HG03460 (cell line): ENCODE measurements around the gene GOLGA1.
"Not testable (repeated sequence)": the region's sequence is repeated elsewhere in the genome, so short reads cannot be mapped to it uniquely, and the experiment has no call there.

ENCODE experiments used
- ATAC-seq: cut with Tn5 transposase; IDR thresholded peaks from one replicate; pipeline ENCODE4 v1.9.1; 2021; ENCODE audit not compliant: unreplicated experiment

GOLGA1 gene

GRCh38 chr9:124941679-124942561 lies 1.0 kb upstream of the GOLGA1 start:
- peak; percentile 37 for ATAC-seq

DNA sequence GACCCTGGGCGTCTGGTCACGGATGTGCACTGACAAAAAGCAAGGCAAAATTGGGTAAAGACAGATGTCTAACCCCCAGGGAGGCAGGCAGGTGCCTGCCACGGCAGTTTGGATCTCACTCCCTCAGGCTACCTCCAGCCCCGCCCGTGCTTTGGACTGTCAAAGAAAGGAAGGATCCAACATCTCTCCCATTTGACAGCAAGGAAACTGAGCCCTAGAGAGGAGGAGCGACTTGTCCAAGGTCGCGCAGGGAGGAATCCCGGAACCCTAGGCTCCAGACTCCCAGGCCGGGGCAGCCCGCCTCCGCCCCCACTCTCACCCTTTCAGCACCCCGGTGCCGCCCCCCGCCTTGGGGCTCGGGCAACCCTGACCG lies 376 bp downstream of the GOLGA1 start:
- peak; percentile 40 for ATAC-seq

DNA sequence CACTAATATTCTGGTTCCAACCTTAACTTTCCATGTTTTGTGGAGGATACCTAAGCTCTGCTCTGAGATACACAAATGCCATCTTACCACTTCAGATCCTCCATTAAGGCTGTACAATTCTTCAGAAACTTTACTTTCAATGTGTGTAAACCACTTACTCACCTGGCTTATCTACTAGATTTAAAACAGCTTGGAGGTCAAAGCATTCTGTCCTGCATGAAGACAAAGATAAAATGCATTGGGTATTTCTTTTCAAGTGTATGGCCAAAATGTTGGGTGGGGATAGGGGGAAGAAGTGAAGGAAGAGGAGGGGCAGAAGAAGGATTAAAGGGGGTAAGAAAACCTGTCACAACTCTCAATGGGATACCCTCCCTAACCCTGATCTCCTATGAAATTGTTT lies 939 bp downstream of the GOLGA1 start:
- ATAC-seq, result no peak

- ATAC-seq, result no peak
Observed at GRCh38 chr9:124934290-124934689, 6.6 kb downstream of the GOLGA1 start.

DNA sequence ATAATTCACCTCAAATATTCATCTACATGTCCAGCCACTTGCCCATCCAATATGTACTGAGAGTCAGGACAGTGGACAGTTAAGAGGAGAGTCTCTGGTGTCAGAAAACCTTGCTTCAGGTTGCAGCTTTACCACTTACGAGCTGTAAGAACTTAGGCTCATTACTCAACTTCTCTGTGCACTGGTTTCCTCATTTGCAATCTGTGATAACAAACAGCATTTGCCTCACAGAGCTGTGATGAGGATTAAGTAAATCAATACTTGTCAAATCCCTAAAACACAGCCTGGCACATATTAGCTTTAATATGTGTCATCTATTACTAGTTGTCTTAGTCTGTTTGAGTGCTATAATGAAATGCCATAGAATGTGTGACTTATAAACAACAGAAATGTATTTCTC lies 8.6 kb downstream of the GOLGA1 start:
- no peak for ATAC-seq

GRCh38 chr9:124929464-124929863 lies 11.4 kb downstream of the GOLGA1 start:
- ATAC-seq, result no peak

- no peak for ATAC-seq
Observed at GRCh38 chr9:124928116-124928515, 12.8 kb downstream of the GOLGA1 start.

DNA sequence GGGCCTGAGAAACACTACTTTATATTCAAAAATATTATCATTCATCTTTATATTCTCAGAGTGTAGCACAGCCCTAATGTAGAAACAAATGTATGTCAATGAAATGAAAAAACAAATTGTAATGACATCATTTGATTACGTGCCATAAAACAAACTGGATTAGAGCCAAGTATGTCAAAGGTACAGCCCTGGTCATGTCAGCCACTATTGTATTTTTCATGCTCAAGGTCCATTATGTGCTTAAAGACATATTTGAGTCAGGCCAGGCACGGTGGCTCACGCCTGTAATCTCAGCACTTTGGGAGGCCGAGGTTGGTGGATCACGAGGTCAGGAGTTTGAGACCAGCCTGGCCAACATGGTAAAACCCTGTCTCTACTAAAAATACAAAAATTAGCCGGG lies 20.5 kb downstream of the GOLGA1 start:
- ATAC-seq, result not testable (repeated sequence)

DNA sequence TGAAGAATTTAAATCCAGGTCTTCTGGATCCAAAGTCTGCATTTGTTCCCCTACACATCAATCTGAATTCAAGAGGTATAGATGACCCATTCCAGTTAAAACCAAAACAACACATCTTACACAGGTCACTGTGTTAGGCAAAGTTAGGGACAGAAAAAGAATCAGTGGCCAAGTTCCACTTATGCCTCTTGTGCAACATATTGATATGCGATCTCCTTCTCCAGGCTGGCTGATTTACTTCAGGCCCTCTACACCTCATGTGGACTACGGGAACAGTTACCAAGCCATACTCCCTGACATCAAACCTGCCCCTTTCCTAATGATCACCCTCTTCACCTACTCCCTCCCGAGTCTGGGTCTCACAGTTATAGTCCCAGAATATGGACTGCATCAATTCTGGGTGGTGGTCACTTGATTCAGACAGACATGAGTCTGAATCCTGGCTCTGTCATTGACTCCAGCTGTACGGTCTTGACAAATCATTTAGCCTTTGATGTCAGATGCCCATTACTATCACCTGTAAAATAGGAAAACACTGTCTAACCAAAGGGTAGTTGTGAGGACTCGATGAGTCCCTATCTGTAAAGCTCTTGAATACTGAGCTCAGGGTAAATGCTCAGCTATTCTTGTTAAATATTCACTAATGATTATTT lies 26.0 kb downstream of the GOLGA1 start:
- ATAC-seq, result no peak

DNA sequence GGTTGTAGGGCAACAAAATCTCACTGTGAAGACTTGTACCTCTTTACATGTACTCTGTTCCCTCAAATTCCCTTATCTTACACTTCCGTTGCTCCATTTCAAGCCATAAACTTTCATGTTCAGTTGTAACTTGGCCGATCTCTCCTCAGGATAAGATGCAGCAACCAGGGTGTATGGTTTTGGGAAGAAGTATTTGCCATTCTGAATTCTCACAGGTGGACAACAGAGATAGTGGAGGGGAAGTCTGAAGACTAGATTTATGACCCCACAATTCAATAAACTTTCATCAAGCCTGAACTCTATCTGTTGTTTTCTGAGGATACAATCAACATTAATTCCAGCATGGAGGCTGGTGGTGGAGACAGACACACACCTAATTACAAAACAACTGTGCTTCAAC lies 27.5 kb downstream of the GOLGA1 start:
- ATAC-seq, result no peak

DNA sequence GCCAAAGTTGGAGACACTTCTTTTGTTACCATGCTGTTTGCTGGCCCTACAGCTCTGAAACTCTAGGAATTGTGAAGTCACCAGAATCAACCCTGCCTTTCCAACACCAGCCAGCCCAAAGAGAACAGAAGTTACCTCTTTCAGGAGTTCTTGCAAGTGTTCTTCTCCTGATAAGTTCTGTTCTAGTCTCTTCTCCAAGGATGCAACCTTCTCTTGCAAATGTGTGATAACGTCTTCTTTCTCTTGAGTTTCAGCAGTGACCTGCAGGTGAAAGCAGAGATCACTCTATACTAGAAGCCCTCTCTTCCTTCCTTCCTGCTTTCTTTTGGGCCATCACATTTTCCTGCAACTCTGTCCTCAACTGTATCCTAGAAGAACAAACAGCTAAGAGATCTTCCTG lies 29.1 kb downstream of the GOLGA1 start:
- no peak for ATAC-seq

DNA sequence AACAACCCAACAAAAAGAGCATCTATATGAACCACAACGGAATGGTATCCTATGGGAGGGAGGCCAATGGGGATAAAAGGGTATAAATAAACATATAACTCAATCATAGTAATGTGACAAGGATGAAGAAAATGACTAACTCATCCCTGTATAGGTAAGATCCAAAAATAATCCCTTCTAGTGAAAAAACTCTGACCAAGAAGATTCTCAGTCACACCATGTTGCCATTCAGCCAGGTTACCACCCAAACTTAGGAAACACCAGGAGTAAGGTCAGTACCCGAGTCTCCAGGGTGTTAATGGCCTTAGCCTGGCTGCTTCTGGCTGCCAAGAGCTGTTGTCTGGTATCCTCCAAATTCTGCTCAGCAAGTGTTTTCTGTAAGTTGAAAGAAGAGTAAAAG lies 32.8 kb downstream of the GOLGA1 start:
- no peak for ATAC-seq

DNA sequence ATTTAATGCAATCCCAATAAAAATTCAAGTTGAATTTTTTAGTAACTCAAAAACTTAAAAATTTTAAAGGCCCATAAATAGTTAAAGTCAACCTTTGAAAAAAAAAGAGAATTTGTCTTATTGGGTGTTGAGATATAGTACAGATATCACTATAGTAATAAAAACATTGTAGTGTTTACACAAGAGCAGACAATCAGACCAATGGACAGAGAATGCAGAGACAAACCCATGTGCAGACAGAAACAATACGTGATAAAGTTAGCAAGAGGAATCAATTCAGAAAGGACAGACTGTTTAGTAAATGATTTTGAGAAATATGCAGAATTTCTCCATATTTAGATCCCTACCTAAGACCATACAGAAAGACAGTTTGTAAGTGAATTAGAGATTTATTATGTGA lies 33.9 kb downstream of the GOLGA1 start:
- no peak for ATAC-seq

DNA sequence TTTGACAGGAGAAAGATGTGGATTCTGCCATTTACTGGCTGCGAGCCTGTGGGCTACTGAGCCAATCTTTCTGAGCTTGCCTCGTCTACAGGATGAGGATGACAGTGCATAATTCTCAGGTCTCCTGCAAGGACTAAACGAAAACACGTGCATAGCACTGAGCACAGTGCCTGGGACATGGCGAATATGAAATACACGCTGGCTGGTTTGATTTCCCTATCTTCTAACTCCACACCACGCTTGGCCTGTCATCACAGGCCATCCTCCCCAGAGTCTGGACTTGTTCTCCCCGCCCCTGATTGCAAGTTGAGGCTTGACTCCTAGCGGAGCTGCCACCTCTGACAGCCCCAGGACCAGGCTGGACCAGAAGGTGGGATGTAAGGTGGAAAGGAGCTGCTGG lies 41.0 kb downstream of the GOLGA1 start:
- ATAC-seq, result no peak

- ATAC-seq, result no peak
Observed at GRCh38 chr9:124897570-124898460, 43.1 kb downstream of the GOLGA1 start.

DNA sequence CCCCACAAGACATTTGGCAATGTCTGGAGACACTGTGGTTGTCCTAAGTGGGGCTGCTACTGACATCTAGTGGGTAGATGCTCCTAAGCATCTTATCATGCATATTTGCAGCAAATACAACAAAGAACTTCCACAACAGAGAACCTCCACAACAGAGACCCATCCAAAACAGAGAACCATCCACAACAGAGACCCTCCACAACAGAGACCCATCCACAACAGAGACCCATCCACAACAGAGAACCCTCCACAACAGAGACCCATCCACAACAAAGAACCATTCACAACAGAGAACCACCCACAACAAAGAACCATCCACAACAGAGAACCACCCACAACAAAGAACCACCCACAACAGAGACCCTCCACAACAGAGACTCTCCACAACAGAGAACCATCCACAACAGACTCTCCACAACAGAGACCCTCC lies 46.1 kb downstream of the GOLGA1 start:
- ATAC-seq, result no peak

DNA sequence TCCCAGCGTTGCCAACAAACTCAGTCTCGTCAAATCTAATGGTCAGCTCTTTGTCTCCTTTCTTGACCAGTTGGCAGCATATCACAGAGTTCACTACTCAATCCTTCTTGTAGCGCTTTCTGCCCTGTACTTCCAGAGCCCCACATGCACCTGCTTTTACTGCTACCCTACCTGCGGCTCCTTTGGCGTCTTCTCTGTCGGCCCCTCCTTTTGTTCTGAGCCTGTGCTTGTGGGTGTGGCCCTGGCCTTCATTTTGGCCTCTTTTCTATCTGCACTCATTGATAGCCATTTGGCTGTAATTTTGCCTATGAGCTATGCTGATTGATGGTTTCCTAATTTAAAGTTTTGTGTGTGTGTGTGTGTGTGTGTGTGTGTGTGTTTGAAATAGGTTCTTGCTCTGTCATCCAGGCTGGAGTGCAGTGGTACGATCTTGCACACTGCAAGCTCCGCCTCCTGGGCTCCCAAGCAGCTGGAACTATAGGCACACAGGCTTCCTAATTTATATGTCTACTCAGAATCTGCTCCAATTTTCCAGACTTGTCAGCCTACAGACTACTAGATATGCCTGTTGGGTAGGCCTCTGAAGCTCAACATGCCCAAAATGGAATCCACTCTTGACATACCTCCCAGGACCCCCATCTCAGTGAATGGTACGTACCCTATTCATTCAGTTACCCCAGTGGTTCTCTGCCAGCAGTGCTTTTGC lies 46.7 kb downstream of the GOLGA1 start:
- ATAC-seq, result no peak

DNA sequence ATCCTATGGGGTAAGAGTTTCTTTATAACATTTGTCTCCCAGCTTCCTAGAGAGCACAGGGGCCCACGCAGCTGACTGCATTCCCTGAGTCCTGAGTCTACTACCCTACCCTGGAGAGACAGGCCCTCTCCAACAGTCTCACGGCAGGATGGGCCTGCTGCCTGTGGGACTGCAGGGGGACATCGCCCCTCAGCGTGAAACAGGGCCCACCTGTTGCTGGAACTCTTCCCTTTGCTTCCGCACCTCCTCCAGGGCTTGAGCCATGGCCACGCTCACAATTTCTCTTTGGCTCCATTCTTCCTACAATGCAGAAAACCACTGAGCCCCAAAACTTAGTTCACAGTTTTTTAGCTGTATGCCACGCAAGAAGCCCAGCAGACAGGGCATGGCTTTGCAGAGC lies 50.7 kb downstream of the GOLGA1 start:
- no peak for ATAC-seq

DNA sequence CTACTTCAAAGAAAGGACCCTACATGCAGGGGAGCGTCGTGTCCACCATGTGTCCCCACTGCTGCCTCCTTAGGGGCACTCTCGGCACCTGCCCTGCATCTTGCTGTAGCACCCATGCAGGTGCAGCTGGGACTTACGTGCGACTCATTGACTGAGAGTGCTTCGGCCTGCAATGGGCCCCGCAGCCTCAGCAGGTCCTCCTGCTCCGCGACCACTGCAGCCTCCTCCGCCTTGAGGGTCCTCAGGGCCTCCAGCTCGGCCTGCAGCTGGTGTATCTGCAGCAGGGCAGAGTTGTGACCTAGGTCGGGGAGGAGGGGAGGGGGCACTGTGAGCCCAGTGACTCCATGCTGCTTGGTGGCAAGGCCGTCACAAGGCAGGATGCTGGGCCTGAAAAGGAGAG lies 51.9 kb downstream of the GOLGA1 start:
- no peak for ATAC-seq

DNA sequence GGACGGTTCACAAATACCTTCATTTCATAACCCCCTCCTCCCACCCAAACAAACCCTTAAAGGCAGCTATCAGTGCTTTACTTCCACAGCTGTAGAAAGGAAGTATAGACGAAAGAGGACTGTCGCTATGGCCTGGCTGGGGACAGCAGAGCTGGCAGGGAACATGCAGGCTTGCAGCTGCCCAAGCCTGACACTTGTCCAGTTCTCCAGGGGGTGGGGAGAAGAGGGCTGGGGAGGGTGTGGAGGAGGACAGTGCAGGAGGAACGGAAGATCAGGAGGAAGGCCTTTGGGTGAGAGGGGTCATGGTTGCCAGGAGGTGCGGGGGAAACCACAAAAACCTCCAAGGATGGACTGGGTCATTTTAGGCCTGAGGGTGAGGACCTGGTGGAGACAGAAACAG lies 53.1 kb downstream of the GOLGA1 start:
- ATAC-seq, result no peak
